ENCODE data around the gene SCFD2. TPM values are rescaled to one million over a fixed set of nuclear protein-coding genes. Genes with fewer than 3 reads are reported as not detected.

SCFD2 gene
- total and polyA plus RNA-seq, 2 experiments from 2014 or later = 30.7 to 33.2 TPM

DNA sequence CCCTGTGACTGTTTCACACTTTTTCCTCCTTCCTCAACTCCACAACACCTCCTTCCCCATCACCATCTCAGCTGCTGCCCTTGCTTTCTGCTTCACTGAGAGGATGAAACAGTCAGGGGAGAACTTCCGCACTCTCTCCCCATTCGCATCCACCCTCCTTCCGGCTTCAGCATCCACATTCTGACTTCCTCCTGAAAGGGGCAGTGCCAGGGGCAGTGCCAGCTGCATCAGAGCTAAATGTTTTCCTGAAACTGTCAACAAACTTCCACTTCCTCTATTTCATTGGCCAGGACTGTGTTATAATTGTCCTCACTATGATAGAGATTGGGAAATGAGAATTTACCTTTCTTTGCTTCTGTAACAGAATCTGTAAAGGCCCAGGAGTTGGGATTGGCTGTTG, 521.9 kb downstream of the SCFD2 start:
- Histone ChIP-seq H3K27ac (no peak overlapping the region), H3K9me2 (ENCODE audit: insufficient read depth) (no peaks in the 10 kb centered on the region), H4K20me1 (ENCODE audit: insufficient read depth) (no peaks in the 10 kb centered on the region), H3K4me2 (ENCODE audit: unreplicated experiment) (no peak overlapping the region), H3K79me2 (ENCODE audit: insufficient read depth) (no peaks in the 10 kb centered on the region), H2AFZ (no peak overlapping the region), H3K36me3 (ENCODE audit: low read depth) (no peaks in the 10 kb centered on the region), H3K4me3 (no peak overlapping the region), H3K4me1 (ENCODE audit: insufficient read depth) (0 out of 2 replicates have a peak, but pooled peaks cover 2% of the 10 kb centered on the region), H3K9me3 (ENCODE audit: low read depth) (no peaks in the 10 kb centered on the region), H3K9ac (no peak overlapping the region), H3K27me3 (replicated peaks; ENCODE audit: insufficient read depth) (no peaks in the 10 kb centered on the region), H3F3A (ENCODE audit: insufficient read depth) (no peaks in the 10 kb centered on the region)
- DNase-seq = no peak
- 97 to 98% methylated on average over 3 of the region's 3 CpGs for WGBS, 2 experiments (ENCODE audit: low coverage in 1 of 2, low lambda C conversion rate in 2 of 2, missing lambda C conversion rate in 2 of 2)
- in situ Hi-C loops (cut with MboI) = no loop called here
- TF ChIP-seq EZH2 (IDR thresholded peaks at IDR 0.05; ENCODE audit: insufficient read depth, poor library complexity, severe bottlenecking) = no peak
- no peak for TF ChIP-seq EZH2phosphoT487 (IDR thresholded peaks at IDR 0.05; ENCODE audit: insufficient read depth, low read depth)

DNA sequence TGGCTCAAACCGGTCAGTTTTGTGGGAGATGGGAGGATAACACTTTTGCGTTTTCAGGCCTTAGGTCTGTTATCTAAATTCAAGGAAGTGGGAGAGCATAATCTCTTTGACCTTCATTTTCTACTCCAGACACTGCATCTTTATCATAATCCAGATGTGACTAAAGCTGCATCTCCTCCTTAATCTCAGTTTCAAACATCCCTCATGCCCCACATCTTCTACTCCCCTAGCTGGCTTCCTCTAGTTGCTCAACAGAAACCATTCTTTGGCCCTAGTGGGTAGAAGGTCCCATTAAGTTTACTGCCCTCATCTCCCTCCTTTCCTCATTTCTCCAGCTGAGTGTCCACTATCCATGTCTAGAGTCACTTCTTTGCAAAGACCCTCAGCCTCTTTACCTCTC, 522.5 kb downstream of the SCFD2 start:
- DNase-seq = no peak
- Histone ChIP-seq H3K4me3 (no peak overlapping the region), H3K9me3 (ENCODE audit: low read depth) (no peaks in the 10 kb centered on the region), H3K9me2 (ENCODE audit: insufficient read depth) (no peaks in the 10 kb centered on the region), H3K27me3 (replicated peaks; ENCODE audit: insufficient read depth) (no peaks in the 10 kb centered on the region), H3K4me2 (ENCODE audit: unreplicated experiment) (no peak overlapping the region), H3F3A (ENCODE audit: insufficient read depth) (no peaks in the 10 kb centered on the region), H3K27ac (no peak overlapping the region), H3K36me3 (ENCODE audit: low read depth) (no peaks in the 10 kb centered on the region), H3K79me2 (ENCODE audit: insufficient read depth) (no peaks in the 10 kb centered on the region), H2AFZ (no peak overlapping the region), H4K20me1 (ENCODE audit: insufficient read depth) (no peaks in the 10 kb centered on the region), H3K9ac (no peak overlapping the region), H3K4me1 (ENCODE audit: insufficient read depth) (peaks cover 8% of the 10 kb centered on the region; the same call in 1 of the 2 replicates)
- TF ChIP-seq EZH2phosphoT487 (IDR thresholded peaks at IDR 0.05; ENCODE audit: insufficient read depth, low read depth) (no peak), EZH2 (IDR thresholded peaks at IDR 0.05; ENCODE audit: insufficient read depth, poor library complexity, severe bottlenecking) (no peak)
- in situ Hi-C loops (cut with MboI) = no loop called here
- 96 to 100% methylated on average over 2 of the region's 2 CpGs for WGBS, 2 experiments (ENCODE audit: low coverage in 1 of 2, low lambda C conversion rate in 2 of 2, missing lambda C conversion rate in 2 of 2)

DNA sequence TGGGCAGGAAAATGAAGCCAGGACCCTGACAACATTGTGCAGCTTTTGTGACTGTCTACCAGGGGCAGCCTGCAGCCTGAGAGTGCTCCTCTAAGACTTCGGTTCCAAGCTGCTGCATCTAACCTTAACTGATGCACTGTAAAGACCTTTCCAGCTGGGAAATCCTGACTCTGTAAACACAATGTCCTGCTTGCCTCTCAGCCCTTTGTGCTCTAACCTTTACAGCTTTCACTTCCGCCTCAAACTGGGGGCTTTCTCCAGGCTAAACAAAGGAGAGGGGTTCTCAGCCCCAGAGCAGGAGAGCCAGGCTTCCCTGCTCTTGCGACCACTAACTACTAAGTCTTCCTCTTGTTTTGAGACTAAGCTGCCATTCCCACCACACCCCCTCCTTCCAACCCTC, 523.1 kb downstream of the SCFD2 start:
- Histone ChIP-seq H4K20me1 (ENCODE audit: insufficient read depth) (no peaks in the 10 kb centered on the region), H3K4me1 (ENCODE audit: insufficient read depth) (peaks cover 14% of the 10 kb centered on the region), H3K9me3 (ENCODE audit: low read depth) (no peaks in the 10 kb centered on the region), H3K27me3 (replicated peaks; ENCODE audit: insufficient read depth) (no peaks in the 10 kb centered on the region), H3K27ac (no peak overlapping the region), H3K4me3 (no peak overlapping the region), H3F3A (ENCODE audit: insufficient read depth) (0 out of 2 replicates have a peak, but pooled peaks cover 5% of the 10 kb centered on the region), H3K9me2 (ENCODE audit: insufficient read depth) (no peaks in the 10 kb centered on the region), H3K79me2 (ENCODE audit: insufficient read depth) (no peaks in the 10 kb centered on the region), H2AFZ (no peak overlapping the region), H3K9ac (no peak overlapping the region), H3K36me3 (ENCODE audit: low read depth) (no peaks in the 10 kb centered on the region), H3K4me2 (ENCODE audit: unreplicated experiment) (no peak overlapping the region)
- no peak for DNase-seq
- TF ChIP-seq EZH2 (IDR thresholded peaks at IDR 0.05; ENCODE audit: insufficient read depth, poor library complexity, severe bottlenecking) (no peak), EZH2phosphoT487 (IDR thresholded peaks at IDR 0.05; ENCODE audit: insufficient read depth, low read depth) (no peak)
- in situ Hi-C loops (cut with MboI) = no loop called here
- 94 to 96% methylated on average over 3 of the region's 3 CpGs for WGBS, 2 experiments (ENCODE audit: low coverage in 1 of 2, low lambda C conversion rate in 2 of 2, missing lambda C conversion rate in 2 of 2)

DNA sequence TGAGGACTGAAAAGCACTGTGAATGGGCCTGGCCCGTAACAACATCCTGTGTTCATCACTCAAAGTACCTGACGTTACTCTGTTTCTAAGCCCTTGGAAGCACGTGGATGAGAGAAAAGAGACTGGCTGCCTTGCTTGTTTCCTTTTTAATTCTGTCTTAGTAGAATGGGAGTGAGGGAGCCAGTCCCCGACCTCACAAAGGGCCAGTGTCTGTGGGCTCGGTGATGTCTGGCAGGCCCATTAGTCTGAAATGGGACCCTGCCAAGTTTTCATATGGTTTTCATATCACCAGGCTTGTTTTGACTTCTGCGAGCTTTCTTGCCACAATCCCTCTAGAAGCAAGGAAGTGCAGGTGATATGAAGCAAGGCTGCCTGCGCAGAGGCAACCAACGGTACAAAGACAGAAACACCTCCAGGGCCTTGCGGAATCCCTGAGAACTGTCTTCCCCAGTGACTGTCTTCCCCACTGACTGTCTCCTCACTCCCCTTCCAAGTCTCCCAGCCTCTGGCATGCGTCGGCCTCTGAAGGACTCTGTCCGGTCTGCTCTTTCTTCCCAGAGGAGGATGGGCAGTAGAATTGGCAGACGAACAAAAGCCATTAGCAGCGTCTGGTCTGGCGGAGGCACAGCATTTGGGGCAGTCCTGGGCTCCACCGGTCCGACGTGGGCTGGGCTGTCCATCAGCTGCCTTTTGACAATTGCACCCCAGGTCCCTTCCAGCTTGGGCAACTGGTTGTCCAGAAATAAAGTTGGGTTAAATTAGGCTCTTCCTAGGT, 524.0 kb downstream of the SCFD2 start:
- H3K4me3 ChIP-seq = no peak overlapping the region
- 80% methylated on average over 18 of the region's 18 CpGs for WGBS, 2 experiments (ENCODE audit: low coverage in 1 of 2, low lambda C conversion rate in 2 of 2, missing lambda C conversion rate in 2 of 2)
- no peaks in the 10 kb centered on the region for H3K36me3 ChIP-seq (ENCODE audit: low read depth)
- H3K9ac ChIP-seq = no peak overlapping the region
- in situ Hi-C loops (cut with MboI) = no loop called here
- H3K4me2 ChIP-seq (ENCODE audit: unreplicated experiment) = no peak overlapping the region
- no peak overlapping the region for H2AFZ ChIP-seq
- H3K79me2 ChIP-seq (ENCODE audit: insufficient read depth) = no peaks in the 10 kb centered on the region
- H3K27me3 ChIP-seq (replicated peaks; ENCODE audit: insufficient read depth) = no peaks in the 10 kb centered on the region
- H3K27ac ChIP-seq = no peak overlapping the region
- peaks cover 23% of the 10 kb centered on the region for H3K4me1 ChIP-seq (ENCODE audit: insufficient read depth)
- TF ChIP-seq EZH2 (IDR thresholded peaks at IDR 0.05; ENCODE audit: insufficient read depth, poor library complexity, severe bottlenecking) = no peak
- TF ChIP-seq EZH2phosphoT487 (IDR thresholded peaks at IDR 0.05; ENCODE audit: insufficient read depth, low read depth) = no peak
- no peaks in the 10 kb centered on the region for H3K9me2 ChIP-seq (ENCODE audit: insufficient read depth)
- H3K9me3 ChIP-seq (ENCODE audit: low read depth) = no peaks in the 10 kb centered on the region
- no peak for DNase-seq
- H3F3A ChIP-seq (ENCODE audit: insufficient read depth) = peaks cover 14% of the 10 kb centered on the region
- H4K20me1 ChIP-seq (ENCODE audit: insufficient read depth) = no peaks in the 10 kb centered on the region
